Measurements from ENCODE around the gene GLP1R.
A peak's percentile ranks its signal among the peaks of the same experiment; 100 is the strongest.

GLP1R gene

DNA sequence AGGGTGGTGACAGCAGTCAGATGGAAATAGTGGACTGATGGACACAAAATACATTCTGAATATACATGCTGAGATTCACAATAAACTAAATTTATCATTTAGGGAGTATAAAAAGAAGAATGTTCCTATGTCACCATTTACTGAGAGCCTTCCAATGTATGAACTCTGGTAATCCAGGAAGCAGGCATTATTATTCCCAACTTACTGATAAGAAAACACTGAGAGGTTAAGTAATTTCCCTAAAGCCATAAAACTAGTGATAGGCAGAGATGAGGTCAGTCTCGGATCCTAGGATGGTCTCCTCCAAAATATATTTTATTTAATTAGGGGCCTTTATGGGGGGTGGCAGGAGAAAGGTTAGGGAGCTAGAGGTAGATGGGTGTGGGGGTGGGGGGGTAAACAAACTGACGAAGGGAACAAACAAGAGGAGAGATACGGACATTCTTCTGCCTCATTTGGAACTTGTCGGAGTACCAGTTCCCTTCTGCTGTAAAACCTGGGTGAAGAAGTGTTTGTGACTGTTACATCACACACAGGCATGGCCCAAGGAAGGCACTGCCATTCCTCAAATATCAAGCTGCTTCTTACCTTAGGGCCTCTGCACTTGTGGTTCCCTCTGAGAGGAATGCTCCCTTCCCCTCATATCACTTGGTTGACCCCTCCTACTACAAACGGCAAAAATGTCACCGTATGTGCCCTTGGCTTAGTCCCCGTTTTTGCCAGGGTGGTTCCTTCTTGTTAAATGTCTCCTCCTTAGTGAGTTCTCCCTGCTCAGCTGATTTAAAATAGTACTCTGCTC, 59.7 kb downstream of the GLP1R start:
- H3K9me3 ChIP-seq (ENCODE audit: low read length) = no peaks in the 10 kb centered on the region
- no peak overlapping the region for H3K9ac ChIP-seq (ENCODE audit: low read length)
- H3K4me1 ChIP-seq (ENCODE audit: insufficient read depth, low read length, severe bottlenecking) = peaks cover under 1% of the 10 kb centered on the region
- TF ChIP-seq, protein P1, sequence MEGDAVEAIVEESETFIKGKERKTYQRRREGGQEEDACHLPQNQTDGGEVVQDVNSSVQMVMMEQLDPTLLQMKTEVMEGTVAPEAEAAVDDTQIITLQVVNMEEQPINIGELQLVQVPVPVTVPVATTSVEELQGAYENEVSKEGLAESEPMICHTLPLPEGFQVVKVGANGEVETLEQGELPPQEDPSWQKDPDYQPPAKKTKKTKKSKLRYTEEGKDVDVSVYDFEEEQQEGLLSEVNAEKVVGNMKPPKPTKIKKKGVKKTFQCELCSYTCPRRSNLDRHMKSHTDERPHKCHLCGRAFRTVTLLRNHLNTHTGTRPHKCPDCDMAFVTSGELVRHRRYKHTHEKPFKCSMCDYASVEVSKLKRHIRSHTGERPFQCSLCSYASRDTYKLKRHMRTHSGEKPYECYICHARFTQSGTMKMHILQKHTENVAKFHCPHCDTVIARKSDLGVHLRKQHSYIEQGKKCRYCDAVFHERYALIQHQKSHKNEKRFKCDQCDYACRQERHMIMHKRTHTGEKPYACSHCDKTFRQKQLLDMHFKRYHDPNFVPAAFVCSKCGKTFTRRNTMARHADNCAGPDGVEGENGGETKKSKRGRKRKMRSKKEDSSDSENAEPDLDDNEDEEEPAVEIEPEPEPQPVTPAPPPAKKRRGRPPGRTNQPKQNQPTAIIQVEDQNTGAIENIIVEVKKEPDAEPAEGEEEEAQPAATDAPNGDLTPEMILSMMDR (IDR thresholded peaks at IDR 0.05; ENCODE audit: low read length) = no peak
- no peak for TF ChIP-seq EZH2 (IDR thresholded peaks at IDR 0.05; ENCODE audit: borderline replicate concordance, low read length)
- H3K4me3 ChIP-seq (ENCODE audit: low read depth, low read length, poor library complexity, severe bottlenecking) = no peak overlapping the region
- no peaks in the 10 kb centered on the region for H3K9me2 ChIP-seq (ENCODE audit: low read depth, low read length)
- peaks cover 16% of the 10 kb centered on the region for H3K36me3 ChIP-seq (ENCODE audit: insufficient read depth, low read length)
- no peak overlapping the region for H3K27ac ChIP-seq (ENCODE audit: low read depth, low read length, poor library complexity, severe bottlenecking)
- H4K20me1 ChIP-seq (ENCODE audit: insufficient read depth, low read length) = no peaks in the 10 kb centered on the region
- no peaks in the 10 kb centered on the region for H3K79me2 ChIP-seq (ENCODE audit: insufficient read depth, low read length)
- H2AFZ ChIP-seq (ENCODE audit: low read length) = no peak overlapping the region
- no peaks in the 10 kb centered on the region for H3K27me3 ChIP-seq (ENCODE audit: insufficient read depth, low read length)
- H3F3A ChIP-seq (ENCODE audit: insufficient read depth, low read length) = no peaks in the 10 kb centered on the region
- no peak overlapping the region for H3K4me2 ChIP-seq (ENCODE audit: low read length)

DNA sequence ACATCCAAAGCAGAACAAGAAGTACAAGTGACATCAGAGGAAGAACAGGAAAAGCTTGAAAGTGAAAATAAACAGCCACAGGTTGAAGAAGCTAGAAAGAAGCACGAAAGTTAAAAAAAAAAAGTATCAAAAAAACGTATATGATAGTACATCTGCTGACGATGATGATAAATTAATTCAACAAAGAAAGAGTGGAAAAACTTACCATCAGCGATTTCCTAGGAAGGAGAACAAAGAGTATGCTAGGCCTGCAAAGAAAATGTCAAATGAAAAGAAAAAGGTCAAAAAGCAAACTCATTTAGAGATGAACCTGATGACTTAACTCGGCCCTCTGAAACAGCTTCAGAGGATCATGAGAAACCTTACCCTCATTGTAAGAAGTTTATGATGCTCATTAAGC, 62.7 kb downstream of the GLP1R start:
- TF ChIP-seq EZH2 (IDR thresholded peaks at IDR 0.05; ENCODE audit: borderline replicate concordance, low read length) = no peak
- TF ChIP-seq, protein P1 (IDR thresholded peaks at IDR 0.05; ENCODE audit: low read length) = no peak
- Histone ChIP-seq H3K27me3 (ENCODE audit: insufficient read depth, low read length) (no peaks in the 10 kb centered on the region), H4K20me1 (ENCODE audit: insufficient read depth, low read length) (no peaks in the 10 kb centered on the region), H3K79me2 (ENCODE audit: insufficient read depth, low read length) (no peaks in the 10 kb centered on the region), H2AFZ (ENCODE audit: low read length) (no peak overlapping the region), H3F3A (ENCODE audit: insufficient read depth, low read length) (no peaks in the 10 kb centered on the region), H3K36me3 (ENCODE audit: insufficient read depth, low read length) (peaks cover 13% of the 10 kb centered on the region; the same call in 1 of the 2 replicates), H3K4me2 (ENCODE audit: low read length) (no peak overlapping the region), H3K9me2 (ENCODE audit: low read depth, low read length) (no peaks in the 10 kb centered on the region), H3K9ac (ENCODE audit: low read length) (no peak overlapping the region), H3K27ac (ENCODE audit: low read depth, low read length, poor library complexity, severe bottlenecking) (no peak overlapping the region), H3K4me1 (ENCODE audit: insufficient read depth, low read length, severe bottlenecking) (peaks cover 19% of the 10 kb centered on the region), H3K4me3 (ENCODE audit: low read depth, low read length, poor library complexity, severe bottlenecking) (no peak overlapping the region), H3K9me3 (ENCODE audit: low read length) (no peaks in the 10 kb centered on the region)

DNA sequence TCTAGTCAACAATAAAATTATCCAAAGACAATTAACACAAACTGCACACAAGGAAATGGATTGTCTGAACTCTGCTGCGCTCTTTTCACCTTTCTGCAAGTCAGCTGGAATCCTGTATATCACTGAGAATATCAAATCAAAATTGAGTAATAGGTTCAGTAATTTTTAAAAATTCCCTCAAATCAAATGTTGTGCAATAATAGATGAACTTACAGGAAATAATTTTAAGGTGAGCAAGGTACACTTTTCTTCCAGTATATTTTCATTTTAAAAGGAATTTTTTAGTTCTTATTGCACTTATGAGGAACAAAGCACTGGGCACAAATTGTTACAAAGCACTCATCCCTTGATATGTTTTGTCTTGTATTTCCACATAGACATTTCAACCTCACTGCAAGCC, 65.2 kb downstream of the GLP1R start:
- no peaks in the 10 kb centered on the region for H3K9me2 ChIP-seq (ENCODE audit: low read depth, low read length)
- H3K36me3 ChIP-seq (ENCODE audit: insufficient read depth, low read length) = peaks cover 13% of the 10 kb centered on the region; the same call in 1 of the 2 replicates
- H3K4me2 ChIP-seq (ENCODE audit: low read length) = peak overlapping the region; percentile 88
- H3K27me3 ChIP-seq (ENCODE audit: insufficient read depth, low read length) = no peaks in the 10 kb centered on the region
- peak overlapping the region; percentile 48; the same call in 1 of the 2 replicates for H2AFZ ChIP-seq (ENCODE audit: low read length)
- H4K20me1 ChIP-seq (ENCODE audit: insufficient read depth, low read length) = no peaks in the 10 kb centered on the region
- peak overlapping the region; percentile 73 for H3K4me3 ChIP-seq (ENCODE audit: low read depth, low read length, poor library complexity, severe bottlenecking)
- H3K79me2 ChIP-seq (ENCODE audit: insufficient read depth, low read length) = no peaks in the 10 kb centered on the region
- no peaks in the 10 kb centered on the region for H3F3A ChIP-seq (ENCODE audit: insufficient read depth, low read length)
- TF ChIP-seq, protein P1 (IDR thresholded peaks at IDR 0.05; ENCODE audit: low read length) = no peak
- TF ChIP-seq EZH2 (IDR thresholded peaks at IDR 0.05; ENCODE audit: borderline replicate concordance, low read length) = no peak
- peak overlapping the region; percentile 76 for H3K9ac ChIP-seq (ENCODE audit: low read length)
- no peaks in the 10 kb centered on the region for H3K9me3 ChIP-seq (ENCODE audit: low read length)
- no peak overlapping the region for H3K27ac ChIP-seq (ENCODE audit: low read depth, low read length, poor library complexity, severe bottlenecking)
- peaks cover 19% of the 10 kb centered on the region for H3K4me1 ChIP-seq (ENCODE audit: insufficient read depth, low read length, severe bottlenecking)

All from OCI-LY1 (cell line).